MM.1S (cell line): ENCODE measurements around the gene KMT2E.

ENCODE experiments used
- DNase-seq: peaks from one replicate; pipeline ENCODE4 v3.0.0-alpha.2; 2015
- H2AFZ ChIP-seq: fragments of 300-600 bp; sonication (generic); 2 replicates; pipeline ENCODE4 v1.6.0; 2016; ENCODE audit warnings: antibody characterized with exemption, low read length
- H3F3A ChIP-seq: fragments of 300-600 bp; sonication (generic); 2 replicates; pipeline ENCODE4 v1.6.1; 2016; ENCODE audit warnings: mild to moderate bottlenecking, antibody characterized with exemption, low read length, moderate library complexity, mixed read lengths; ENCODE audit not compliant: insufficient read depth
- H3K27ac ChIP-seq: fragments of 300-600 bp; sonication (generic); 2 replicates; pipeline ENCODE4 v1.5.1; 2016; ENCODE audit warnings: mild to moderate bottlenecking, low read length
- H3K27me3 ChIP-seq: fragments of 300-600 bp; sonication (generic); replicated peaks from 2 replicates; pipeline ENCODE4 v1.6.0; 2016; ENCODE audit warnings: low read length; ENCODE audit not compliant: insufficient read depth
- H3K36me3 ChIP-seq: fragments of 300-600 bp; sonication (generic); replicated peaks from 2 replicates; pipeline ENCODE4 v1.6.1; 2016; ENCODE audit warnings: mild to moderate bottlenecking, low read length, mixed read lengths; ENCODE audit not compliant: insufficient read depth
- H3K4me1 ChIP-seq: fragments of 300-600 bp; sonication (generic); 2 replicates; pipeline ENCODE4 v1.6.1; 2016; ENCODE audit warnings: low read length, mixed read lengths
- H3K4me2 ChIP-seq: fragments of 300-600 bp; sonication (generic); 2 replicates; pipeline ENCODE4 v1.6.0; 2016; ENCODE audit warnings: low read depth, low read length
- H3K4me3 ChIP-seq: fragments of 300-600 bp; sonication (generic); 2 replicates; pipeline ENCODE4 v1.5.1; 2016; ENCODE audit warnings: low read length, mixed read lengths
- H3K79me2 ChIP-seq: fragments of 300-600 bp; sonication (generic); 2 replicates; pipeline ENCODE4 v1.6.1; 2016; ENCODE audit warnings: mixed run types, low read length, mixed read lengths
- H3K9ac ChIP-seq: fragments of 300-600 bp; sonication (generic); 2 replicates; pipeline ENCODE4 v1.6.1; 2016; ENCODE audit warnings: low read length, mixed read lengths
- H3K9me2 ChIP-seq: fragments of 300-600 bp; sonication (generic); replicated peaks from 2 replicates; pipeline ENCODE4 v1.6.1; 2016; ENCODE audit warnings: mild to moderate bottlenecking, low read length, mixed read lengths; ENCODE audit not compliant: insufficient read depth
- H3K9me3 ChIP-seq: fragments of 300-600 bp; sonication (generic); replicated peaks from 2 replicates; pipeline ENCODE4 v1.6.1; 2016; ENCODE audit warnings: mild to moderate bottlenecking, low read length, mixed read lengths; ENCODE audit not compliant: insufficient read depth
- H4K20me1 ChIP-seq: fragments of 300-600 bp; sonication (generic); 2 replicates; pipeline ENCODE4 v1.6.1; 2016; ENCODE audit warnings: mild to moderate bottlenecking, low read length, moderate library complexity, mixed read lengths; ENCODE audit not compliant: insufficient read depth
- EZH2 ChIP-seq: fragments of 300-600 bp; sonication (generic); optimal IDR thresholded peaks from 2 replicates; pipeline ENCODE3; 2017; ENCODE audit warnings: low read depth, mild to moderate bottlenecking, antibody characterized with exemption, low read length, mixed read lengths
- EZH2phosphoT487 ChIP-seq: fragments of 300-600 bp; sonication (generic); IDR thresholded peaks from 2 replicates; pipeline ENCODE4 v1.6.1; 2018; ENCODE audit warnings: antibody characterized with exemption, low read length
- TF ChIP-seq, protein P1 (sequence below): fragments of 300-600 bp; sonication (generic); IDR thresholded peaks from 2 replicates; pipeline ENCODE4 v1.5.1; 2016; ENCODE audit warnings: antibody characterized with exemption, low read length, mixed read lengths

Gene KMT2E

DNA sequence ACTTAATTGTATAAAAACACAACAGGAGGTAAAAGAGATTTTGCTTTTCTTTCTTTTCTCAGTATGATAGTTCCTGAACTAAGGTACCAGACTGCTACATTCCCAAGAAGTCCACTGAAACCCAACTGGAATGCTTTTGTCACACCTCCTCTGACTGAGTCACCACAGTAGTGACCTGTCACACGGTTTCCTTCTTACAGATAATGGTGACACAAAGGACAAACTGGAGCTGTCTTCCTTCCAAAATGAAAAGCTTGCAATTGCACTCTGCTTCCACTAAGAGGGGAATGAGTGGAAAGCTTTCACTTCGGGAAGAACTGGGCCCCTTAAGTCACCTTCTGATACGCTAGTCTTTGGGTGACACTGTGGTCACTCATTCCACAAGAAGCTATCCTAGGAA lies 122.2 kb downstream of the KMT2E start:
- Histone ChIP-seq H3K27ac (no peak overlapping the region), H2AFZ (no peak overlapping the region), H3K9me3 (no peaks in the 10 kb centered on the region), H3K9me2 (no peaks in the 10 kb centered on the region), H3K36me3 (0 out of 2 replicates have a peak, but pooled peaks cover 4% of the 10 kb centered on the region), H3K27me3 (no peaks in the 10 kb centered on the region), H3K79me2 (peaks cover 71% of the 10 kb centered on the region), H3F3A (peaks cover 4% of the 10 kb centered on the region; the same call in 1 of the 2 replicates), H3K9ac (no peak overlapping the region), H3K4me2 (no peak overlapping the region), H3K4me3 (no peak overlapping the region), H3K4me1 (peaks cover 22% of the 10 kb centered on the region), H4K20me1 (no peaks in the 10 kb centered on the region)
- TF ChIP-seq EZH2phosphoT487 (no peak), EZH2 (no peak)
- TF ChIP-seq, protein P1, sequence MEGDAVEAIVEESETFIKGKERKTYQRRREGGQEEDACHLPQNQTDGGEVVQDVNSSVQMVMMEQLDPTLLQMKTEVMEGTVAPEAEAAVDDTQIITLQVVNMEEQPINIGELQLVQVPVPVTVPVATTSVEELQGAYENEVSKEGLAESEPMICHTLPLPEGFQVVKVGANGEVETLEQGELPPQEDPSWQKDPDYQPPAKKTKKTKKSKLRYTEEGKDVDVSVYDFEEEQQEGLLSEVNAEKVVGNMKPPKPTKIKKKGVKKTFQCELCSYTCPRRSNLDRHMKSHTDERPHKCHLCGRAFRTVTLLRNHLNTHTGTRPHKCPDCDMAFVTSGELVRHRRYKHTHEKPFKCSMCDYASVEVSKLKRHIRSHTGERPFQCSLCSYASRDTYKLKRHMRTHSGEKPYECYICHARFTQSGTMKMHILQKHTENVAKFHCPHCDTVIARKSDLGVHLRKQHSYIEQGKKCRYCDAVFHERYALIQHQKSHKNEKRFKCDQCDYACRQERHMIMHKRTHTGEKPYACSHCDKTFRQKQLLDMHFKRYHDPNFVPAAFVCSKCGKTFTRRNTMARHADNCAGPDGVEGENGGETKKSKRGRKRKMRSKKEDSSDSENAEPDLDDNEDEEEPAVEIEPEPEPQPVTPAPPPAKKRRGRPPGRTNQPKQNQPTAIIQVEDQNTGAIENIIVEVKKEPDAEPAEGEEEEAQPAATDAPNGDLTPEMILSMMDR: no peak
- no peak for DNase-seq

DNA sequence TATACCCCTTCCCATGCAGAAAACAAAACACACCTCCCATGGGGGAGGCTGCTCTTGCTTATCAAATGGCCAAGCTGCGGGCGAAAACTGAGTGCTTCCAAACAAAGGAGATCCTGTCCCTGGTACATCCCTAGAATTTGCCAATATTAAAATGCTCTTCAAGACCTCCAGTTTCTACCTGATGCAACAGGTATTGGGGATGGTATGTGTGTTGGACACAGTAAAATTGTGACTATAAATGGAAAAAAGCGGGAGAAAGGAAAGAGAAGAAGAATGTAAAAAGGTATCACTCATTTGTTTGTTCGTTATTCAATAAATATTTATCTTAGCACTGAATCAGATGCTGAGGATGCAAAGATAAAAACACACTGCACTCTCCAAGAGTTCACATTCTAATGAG lies 123.9 kb downstream of the KMT2E start:
- no peak overlapping the region for H2AFZ ChIP-seq
- DNase-seq: no peak
- H3K9ac ChIP-seq: no peak overlapping the region
- peaks cover 5% of the 10 kb centered on the region; the same call in 1 of the 2 replicates for H3K4me1 ChIP-seq
- no peaks in the 10 kb centered on the region for H3K9me2 ChIP-seq
- no peak for TF ChIP-seq EZH2
- TF ChIP-seq, protein P1: no peak
- no peak for TF ChIP-seq EZH2phosphoT487
- no peaks in the 10 kb centered on the region for H3F3A ChIP-seq
- no peak overlapping the region for H3K4me2 ChIP-seq
- no peaks in the 10 kb centered on the region for H3K9me3 ChIP-seq
- no peak overlapping the region for H3K4me3 ChIP-seq
- H3K27me3 ChIP-seq: no peaks in the 10 kb centered on the region
- peaks cover 4% of the 10 kb centered on the region; the same call in 1 of the 2 replicates for H3K36me3 ChIP-seq
- no peak overlapping the region for H3K27ac ChIP-seq
- no peaks in the 10 kb centered on the region for H4K20me1 ChIP-seq
- peaks cover 62% of the 10 kb centered on the region for H3K79me2 ChIP-seq

DNA sequence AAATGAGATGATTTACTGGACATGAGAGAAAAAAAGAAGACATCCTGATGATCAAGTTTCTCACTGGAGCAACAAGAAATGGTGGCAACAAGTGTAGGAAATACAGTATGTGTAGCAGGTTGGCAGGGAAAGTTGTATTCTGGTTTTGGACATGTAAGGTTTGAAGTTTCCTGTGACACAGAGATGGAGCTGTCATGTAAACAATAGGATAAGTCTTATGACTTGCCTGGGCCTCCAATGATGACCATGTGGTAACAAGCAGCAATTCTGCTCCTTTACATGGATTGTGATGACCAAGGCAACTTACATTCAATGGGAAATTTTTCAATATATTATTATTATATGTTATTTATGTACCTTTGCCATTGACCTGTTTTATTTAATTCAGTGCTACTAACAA lies 125.4 kb downstream of the KMT2E start:
- no peak for DNase-seq
- H3K79me2 ChIP-seq: peaks cover 50% of the 10 kb centered on the region
- no peaks in the 10 kb centered on the region for H3F3A ChIP-seq
- H3K27ac ChIP-seq: no peak overlapping the region
- H3K4me3 ChIP-seq: no peak overlapping the region
- no peak overlapping the region for H2AFZ ChIP-seq
- peaks cover 4% of the 10 kb centered on the region; the same call in 1 of the 2 replicates for H3K36me3 ChIP-seq
- no peaks in the 10 kb centered on the region for H3K9me2 ChIP-seq
- TF ChIP-seq EZH2phosphoT487 (no peak), EZH2 (no peak)
- TF ChIP-seq, protein P1: no peak
- no peaks in the 10 kb centered on the region for H4K20me1 ChIP-seq
- H3K27me3 ChIP-seq: no peaks in the 10 kb centered on the region
- H3K9ac ChIP-seq: no peak overlapping the region
- H3K4me1 ChIP-seq: peaks cover 5% of the 10 kb centered on the region; the same call in 1 of the 2 replicates
- H3K4me2 ChIP-seq: no peak overlapping the region
- no peaks in the 10 kb centered on the region for H3K9me3 ChIP-seq
